PC-3 (cell line): ENCODE data around the gene MOB1A. TPM values are rescaled to one million over a fixed set of nuclear protein-coding genes. Genes with fewer than 3 reads are reported as not detected.

Experiments
- ATAC-seq: fragments of 200-7000 bp; cut with Tn5 transposase; 2 replicates; pipeline ENCODE4 v1.9.1; 2020; ENCODE audit warnings: mild to moderate bottlenecking, moderate library complexity
- BruUV-seq: library from RNA; stranded (reverse); fragments of 400-500 nt; replicated peaks from 2 replicates; lab custom pipeline; 2021; lab: Mats Ljungman, UMichigan
- CTCF ChIA-PET: fragments of 300-600 bp; sonication (Branson Sonifier 250); formaldehyde crosslinking; loops from one replicate; lab custom pipeline; 2022; ENCODE audit warnings: antibody characterized with exemption; lab: Charles Lee
- POLR2A ChIA-PET: fragments of 300-600 bp; sonication (Branson Sonifier 250); formaldehyde crosslinking; loops from one replicate; lab custom pipeline; 2022; ENCODE audit warnings: antibody characterized with exemption; ENCODE audit not compliant: unreplicated experiment; lab: Charles Lee
- DNase-seq: peaks from one replicate; pipeline ENCODE4 v3.0.0-alpha.2; 2015
- H2AFZ ChIP-seq: fragments of 300-600 bp; sonication (generic); 2 replicates; pipeline ENCODE4 v1.6.0; 2016; ENCODE audit warnings: antibody characterized with exemption, low read length
- H3F3A ChIP-seq: fragments of 300-600 bp; sonication (generic); one replicate; pipeline ENCODE4 v1.6.0; 2017; ENCODE audit warnings: antibody characterized with exemption, low read length, control low read depth, mild to moderate bottlenecking; ENCODE audit not compliant: unreplicated experiment
- H3K27ac ChIP-seq: fragments of 300-600 bp; sonication (generic); 2 replicates; pipeline ENCODE4 v1.5.1; 2016; ENCODE audit warnings: mild to moderate bottlenecking, low read length
- H3K27me3 ChIP-seq: fragments of 300-600 bp; sonication (generic); 2 replicates; pipeline ENCODE4 v1.6.1; 2016; ENCODE audit warnings: low read length, mixed read lengths
- H3K36me3 ChIP-seq: fragments of 300-600 bp; sonication (generic); 2 replicates; pipeline ENCODE4 v1.6.1; 2016; ENCODE audit warnings: low read depth, mixed run types, low read length, mixed read lengths
- H3K4me1 ChIP-seq: fragments of 300-600 bp; sonication (generic); 2 replicates; pipeline ENCODE4 v1.5.1; 2016; ENCODE audit warnings: low read length; ENCODE audit not compliant: insufficient read depth
- H3K4me2 ChIP-seq: fragments of 300-600 bp; sonication (generic); 2 replicates; pipeline ENCODE4 v1.6.0; 2016; ENCODE audit warnings: low read length
- H3K4me3 ChIP-seq: fragments of 300-600 bp; sonication (generic); 2 replicates; pipeline ENCODE4 v1.5.1; 2016; ENCODE audit warnings: mild to moderate bottlenecking, low read length, mixed read lengths
- H3K79me2 ChIP-seq: fragments of 300-600 bp; sonication (generic); 2 replicates; pipeline ENCODE4 v1.6.1; 2017; ENCODE audit warnings: low read length, mixed read lengths
- H3K9ac ChIP-seq: fragments of 300-600 bp; sonication (generic); 2 replicates; pipeline ENCODE4 v1.6.0; 2016; ENCODE audit warnings: mild to moderate bottlenecking, low read length
- H3K9me2 ChIP-seq: fragments of 300-600 bp; sonication (generic); replicated peaks from 2 replicates; pipeline ENCODE4 v1.6.1; 2016; ENCODE audit warnings: mixed run types, low read length, mixed read lengths
- H3K9me3 ChIP-seq: fragments of 300-600 bp; sonication (generic); 2 replicates; pipeline ENCODE4 v1.6.1; 2016; ENCODE audit warnings: low read length, mixed read lengths
- H4K20me1 ChIP-seq: fragments of 300-600 bp; sonication (generic); 2 replicates; pipeline ENCODE4 v1.6.1; 2016; ENCODE audit warnings: low read length, mixed read lengths
- EZH2 ChIP-seq: fragments of 300-600 bp; sonication (generic); IDR thresholded peaks from one replicate; pipeline ENCODE4 v1.6.1; 2017; ENCODE audit warnings: antibody characterized with exemption, mild to moderate bottlenecking, low read length; ENCODE audit not compliant: unreplicated experiment
- EZH2phosphoT487 ChIP-seq: fragments of 300-600 bp; sonication (generic); IDR thresholded peaks from 2 replicates; pipeline ENCODE4 v1.6.1; 2018; ENCODE audit warnings: mild to moderate bottlenecking, antibody characterized with exemption, low read length, borderline replicate concordance
- intact Hi-C: fragments of 100-400 bp; cut with micrococcal nuclease; formaldehyde crosslinking; loops from 2 replicates; pipeline ENCODE4 v1.9.0; 2023
- total RNA-seq: library from RNA; depleted of rRNA; stranded (reverse); fragments of >200 nt; gene quantifications from 2 replicates; pipeline ENCODE4 v1.2.3, GENCODE V29; 2014
- TF ChIP-seq, protein P1 (sequence below): fragments of 300-600 bp; sonication (generic); conservative IDR thresholded peaks from 2 replicates; pipeline ENCODE4 v1.5.1; 2017; ENCODE audit warnings: antibody characterized with exemption, low read depth, mild to moderate bottlenecking, low read length

Gene MOB1A
- total RNA-seq, 1 experiment from 2014 or later, result 69.8 TPM

DNA sequence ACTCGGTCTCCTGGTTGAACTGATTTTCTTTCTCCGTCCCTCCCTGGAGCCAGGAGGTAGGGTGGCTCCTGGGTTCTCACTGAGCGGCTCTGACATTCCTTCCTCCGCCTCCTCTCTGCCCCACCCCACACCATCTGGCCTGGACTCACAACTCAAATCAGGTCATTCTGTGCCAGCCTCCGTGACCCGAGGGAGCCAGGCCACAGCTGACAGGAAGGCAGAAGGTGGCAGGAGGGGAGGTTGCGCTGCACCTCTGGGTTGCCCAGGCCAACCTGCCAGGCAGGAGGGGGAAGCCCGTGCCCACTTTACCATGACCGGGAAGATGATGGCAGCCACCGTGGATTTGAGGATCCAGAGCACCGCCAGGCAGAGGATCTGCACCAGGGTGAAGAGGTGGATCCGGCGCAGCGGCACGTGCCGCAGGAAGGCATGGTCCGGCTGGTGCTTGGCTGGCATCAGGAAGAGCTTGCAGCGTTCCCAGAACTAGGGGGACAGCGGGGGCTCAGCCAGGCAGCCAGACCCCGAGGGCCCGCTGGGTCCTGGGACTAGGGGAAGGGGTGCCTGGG is 48.1 kb upstream of the MOB1A start:
- ChIA-PET POLR2A (no interaction called here), CTCF (no interaction called here)
- Histone ChIP-seq H3K4me1 (no peaks in the 10 kb centered on the region), H3K27me3 (no peaks in the 10 kb centered on the region), H2AFZ (no peak overlapping the region), H4K20me1 (no peaks in the 10 kb centered on the region), H3F3A (no peaks in the 10 kb centered on the region), H3K9ac (no peak overlapping the region), H3K79me2 (no peaks in the 10 kb centered on the region), H3K9me3 (no peaks in the 10 kb centered on the region), H3K4me2 (no peak overlapping the region), H3K27ac (no peak overlapping the region), H3K9me2 (no peaks in the 10 kb centered on the region), H3K4me3 (no peak overlapping the region), H3K36me3 (no peaks in the 10 kb centered on the region)
- DNase-seq (no peak), ATAC-seq (no peak)
- intact Hi-C loops, result no loop called here
- no peak for TF ChIP-seq EZH2phosphoT487
- TF ChIP-seq EZH2, result no peak
- TF ChIP-seq, protein P1, sequence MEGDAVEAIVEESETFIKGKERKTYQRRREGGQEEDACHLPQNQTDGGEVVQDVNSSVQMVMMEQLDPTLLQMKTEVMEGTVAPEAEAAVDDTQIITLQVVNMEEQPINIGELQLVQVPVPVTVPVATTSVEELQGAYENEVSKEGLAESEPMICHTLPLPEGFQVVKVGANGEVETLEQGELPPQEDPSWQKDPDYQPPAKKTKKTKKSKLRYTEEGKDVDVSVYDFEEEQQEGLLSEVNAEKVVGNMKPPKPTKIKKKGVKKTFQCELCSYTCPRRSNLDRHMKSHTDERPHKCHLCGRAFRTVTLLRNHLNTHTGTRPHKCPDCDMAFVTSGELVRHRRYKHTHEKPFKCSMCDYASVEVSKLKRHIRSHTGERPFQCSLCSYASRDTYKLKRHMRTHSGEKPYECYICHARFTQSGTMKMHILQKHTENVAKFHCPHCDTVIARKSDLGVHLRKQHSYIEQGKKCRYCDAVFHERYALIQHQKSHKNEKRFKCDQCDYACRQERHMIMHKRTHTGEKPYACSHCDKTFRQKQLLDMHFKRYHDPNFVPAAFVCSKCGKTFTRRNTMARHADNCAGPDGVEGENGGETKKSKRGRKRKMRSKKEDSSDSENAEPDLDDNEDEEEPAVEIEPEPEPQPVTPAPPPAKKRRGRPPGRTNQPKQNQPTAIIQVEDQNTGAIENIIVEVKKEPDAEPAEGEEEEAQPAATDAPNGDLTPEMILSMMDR, result no peak
- BruUV-seq, result no TSS peak

DNA sequence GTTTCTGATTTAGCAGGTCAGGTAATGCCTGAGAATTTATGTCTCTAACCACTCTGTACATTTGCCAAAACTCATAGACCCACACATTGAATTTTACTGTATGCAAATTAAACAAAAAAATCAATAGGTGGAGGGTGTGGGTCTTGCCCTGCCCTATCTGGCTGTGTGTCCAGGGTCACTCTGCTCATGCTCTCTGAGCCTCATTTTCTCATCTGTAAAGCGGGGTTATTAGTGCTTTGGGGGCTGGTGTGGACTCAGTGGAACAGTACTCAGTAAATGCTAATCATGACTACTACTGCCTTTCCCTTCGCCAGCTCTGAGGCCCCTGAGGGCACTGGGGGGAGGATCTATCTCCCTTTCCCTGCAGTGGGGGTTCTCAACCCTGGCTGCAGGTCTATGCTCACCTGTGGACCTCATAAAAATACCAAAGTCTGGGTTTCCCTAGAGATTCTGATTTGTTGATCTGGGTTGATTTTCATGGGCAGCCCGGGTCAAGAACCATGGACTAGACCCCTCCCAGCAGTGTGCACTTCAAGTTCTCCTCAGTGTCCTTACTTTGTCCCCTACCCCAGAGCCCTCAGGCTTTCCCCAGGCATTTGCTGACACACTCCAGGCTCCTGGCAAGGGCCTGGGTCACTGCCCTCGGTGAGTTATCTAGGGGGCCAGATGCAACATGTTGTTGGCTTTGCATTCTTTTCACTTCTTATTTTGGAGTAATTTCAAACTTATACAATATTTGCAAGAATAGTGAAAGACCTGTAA is 47.2 kb upstream of the MOB1A start:
- ATAC-seq, result no peak
- Histone ChIP-seq H3K4me1 (no peaks in the 10 kb centered on the region), H4K20me1 (no peaks in the 10 kb centered on the region), H3K27ac (no peak overlapping the region), H3K4me3 (no peak overlapping the region), H2AFZ (no peak overlapping the region), H3K36me3 (no peaks in the 10 kb centered on the region), H3K9ac (no peak overlapping the region), H3K4me2 (no peak overlapping the region), H3K79me2 (no peaks in the 10 kb centered on the region), H3K9me2 (no peaks in the 10 kb centered on the region), H3F3A (no peaks in the 10 kb centered on the region), H3K27me3 (no peaks in the 10 kb centered on the region), H3K9me3 (no peaks in the 10 kb centered on the region)
- intact Hi-C loops, result no loop called here
- ChIA-PET POLR2A (no interaction called here), CTCF (no interaction called here)
- TF ChIP-seq EZH2 (no peak), EZH2phosphoT487 (no peak)
- TF ChIP-seq, protein P1, result no peak
- DNase-seq, result no peak
- BruUV-seq, result no TSS peak
